Activated T-helper 17 cell treated with anti-CD3 and anti-CD28 coated beads, Interleukin-2, amount 50 U/mL, for 72 hours (primary cell): ENCODE data around the gene INPP5J. TPM values are rescaled to one million over a fixed set of nuclear protein-coding genes. Genes with fewer than 3 reads are reported as not detected.

ENCODE experiments used
- ATAC-seq: fragments of 150-1000 bp; cut with Tn5 transposase; replicated peaks from 2 replicates; pipeline ENCODE4 v1.10.0; 2021; ENCODE audit warnings: mild to moderate bottlenecking, moderate library complexity
- H3K27ac Mint-ChIP-seq: one replicate; pipeline ENCODE4 v1.8.0; 2022; ENCODE audit warnings: mixed read lengths
- H3K27me3 Mint-ChIP-seq: one replicate; pipeline ENCODE4 v1.8.0; 2022; ENCODE audit warnings: mixed read lengths
- H3K36me3 Mint-ChIP-seq: one replicate; pipeline ENCODE4 v1.8.0; 2022; ENCODE audit warnings: low read depth, mild to moderate bottlenecking, mixed read lengths
- H3K4me1 Mint-ChIP-seq: one replicate; pipeline ENCODE4 v1.8.0; 2022; ENCODE audit warnings: mixed read lengths
- H3K4me3 Mint-ChIP-seq: one replicate; pipeline ENCODE4 v1.8.0; 2022; ENCODE audit warnings: mild to moderate bottlenecking, mixed read lengths
- H3K9me3 Mint-ChIP-seq: one replicate; pipeline ENCODE4 v1.8.0; 2022; ENCODE audit warnings: mixed read lengths
- total RNA-seq, 2 donors: library from RNA; stranded (reverse); gene quantifications; one replicate each; pipeline ENCODE4 v1.2.3, GENCODE V29; 2022

Gene INPP5J
- total RNA-seq, 2 donors from 2014 or later = 0.09 to 0.34 TPM

- H3K9me3 Mint-ChIP-seq = no peaks in the 10 kb centered on the region
- H3K27me3 Mint-ChIP-seq = no peaks in the 10 kb centered on the region
- no peak overlapping the region for H3K4me3 Mint-ChIP-seq
- H3K27ac Mint-ChIP-seq = no peak overlapping the region
- no peaks in the 10 kb centered on the region for H3K36me3 Mint-ChIP-seq
- no peaks in the 10 kb centered on the region for H3K4me1 Mint-ChIP-seq
- no peak for ATAC-seq
These were observed 15.0 kb downstream of the INPP5J start for GRCh38 chr22:31137721-31138120.

GRCh38 chr22:31138126-31138525, 15.4 kb downstream of the INPP5J start:
- ATAC-seq = no peak
- Mint-ChIP-seq H3K4me1 (no peaks in the 10 kb centered on the region), H3K9me3 (no peaks in the 10 kb centered on the region), H3K27me3 (no peaks in the 10 kb centered on the region), H3K36me3 (no peaks in the 10 kb centered on the region), H3K4me3 (no peak overlapping the region), H3K27ac (no peak overlapping the region)

- Mint-ChIP-seq H3K4me3 (no peak overlapping the region), H3K4me1 (no peaks in the 10 kb centered on the region), H3K27me3 (no peaks in the 10 kb centered on the region), H3K27ac (no peak overlapping the region), H3K9me3 (no peaks in the 10 kb centered on the region), H3K36me3 (no peaks in the 10 kb centered on the region)
- no peak for ATAC-seq
These were observed 16.3 kb downstream of the INPP5J start for GRCh38 chr22:31139066-31139465.

GRCh38 chr22:31139866-31140716, 17.3 kb downstream of the INPP5J start, which contains the start of gene PLA2G3:
PLA2G3 (minus strand) TSS chr22:31140508; CDS start chr22:31140354, 154 bp downstream.
- no peak within 1 kb of the TSS for H3K4me3 Mint-ChIP-seq
- ATAC-seq = no peak
- H3K4me1 Mint-ChIP-seq = no peaks in the 10 kb centered on the region
- H3K9me3 Mint-ChIP-seq = no peaks in the 10 kb centered on the region
- no peaks in the 10 kb centered on the region for H3K27me3 Mint-ChIP-seq
- no peaks in the 10 kb centered on the region for H3K36me3 Mint-ChIP-seq
- peak within 1 kb of the TSS; percentile 26 for H3K27ac Mint-ChIP-seq

- Mint-ChIP-seq H3K36me3 (no peaks in the 10 kb centered on the region), H3K27me3 (no peaks in the 10 kb centered on the region), H3K9me3 (no peaks in the 10 kb centered on the region), H3K27ac (peak overlapping the region; percentile 26), H3K4me3 (no peak overlapping the region), H3K4me1 (no peaks in the 10 kb centered on the region)
- ATAC-seq = no peak
These were observed 18.0 kb downstream of the INPP5J start for GRCh38 chr22:31140746-31141145.

- no peak overlapping the region for H3K4me3 Mint-ChIP-seq
- no peaks in the 10 kb centered on the region for H3K36me3 Mint-ChIP-seq
- H3K27me3 Mint-ChIP-seq = no peaks in the 10 kb centered on the region
- no peaks in the 10 kb centered on the region for H3K4me1 Mint-ChIP-seq
- H3K9me3 Mint-ChIP-seq = no peaks in the 10 kb centered on the region
- peak overlapping the region; percentile 26 for H3K27ac Mint-ChIP-seq
- no peak for ATAC-seq
These were observed 18.8 kb downstream of the INPP5J start for GRCh38 chr22:31141551-31141950.

- Mint-ChIP-seq H3K27ac (no peak overlapping the region), H3K4me3 (no peak overlapping the region), H3K4me1 (no peaks in the 10 kb centered on the region), H3K36me3 (no peaks in the 10 kb centered on the region), H3K27me3 (no peaks in the 10 kb centered on the region), H3K9me3 (no peaks in the 10 kb centered on the region)
- no peak for ATAC-seq
These were observed 19.5 kb downstream of the INPP5J start for GRCh38 chr22:31142285-31142684.

- Mint-ChIP-seq H3K4me3 (no peak overlapping the region), H3K9me3 (no peaks in the 10 kb centered on the region), H3K27ac (peak overlapping the region; percentile 41), H3K27me3 (no peaks in the 10 kb centered on the region), H3K4me1 (no peaks in the 10 kb centered on the region), H3K36me3 (no peaks in the 10 kb centered on the region)
- no peak for ATAC-seq
These were observed 20.3 kb downstream of the INPP5J start for GRCh38 chr22:31143038-31143437.

GRCh38 chr22:31143537-31143936, 20.8 kb downstream of the INPP5J start:
- no peaks in the 10 kb centered on the region for H3K36me3 Mint-ChIP-seq
- no peak for ATAC-seq
- peak overlapping the region; percentile 41 for H3K27ac Mint-ChIP-seq
- H3K27me3 Mint-ChIP-seq = no peaks in the 10 kb centered on the region
- H3K4me3 Mint-ChIP-seq = no peak overlapping the region
- no peaks in the 10 kb centered on the region for H3K4me1 Mint-ChIP-seq
- no peaks in the 10 kb centered on the region for H3K9me3 Mint-ChIP-seq

- Mint-ChIP-seq H3K4me3 (no peak overlapping the region), H3K27ac (peak overlapping the region; percentile 41), H3K36me3 (no peaks in the 10 kb centered on the region), H3K9me3 (no peaks in the 10 kb centered on the region), H3K4me1 (no peaks in the 10 kb centered on the region), H3K27me3 (no peaks in the 10 kb centered on the region)
- ATAC-seq = peak; percentile 79
These were observed 21.5 kb downstream of the INPP5J start for GRCh38 chr22:31144223-31144622.

GRCh38 chr22:31148488-31148887, 25.7 kb downstream of the INPP5J start:
- Mint-ChIP-seq H3K4me1 (no peaks in the 10 kb centered on the region), H3K27me3 (peaks cover 3% of the 10 kb centered on the region), H3K9me3 (no peaks in the 10 kb centered on the region), H3K36me3 (no peaks in the 10 kb centered on the region), H3K4me3 (no peak overlapping the region), H3K27ac (no peak overlapping the region)
- ATAC-seq = no peak

GRCh38 chr22:31148953-31149627, 26.3 kb downstream of the INPP5J start:
- no peak overlapping the region for H3K27ac Mint-ChIP-seq
- peak; percentile 66 for ATAC-seq
- H3K4me1 Mint-ChIP-seq = no peaks in the 10 kb centered on the region
- no peaks in the 10 kb centered on the region for H3K9me3 Mint-ChIP-seq
- no peak overlapping the region for H3K4me3 Mint-ChIP-seq
- H3K27me3 Mint-ChIP-seq = peaks cover 3% of the 10 kb centered on the region
- H3K36me3 Mint-ChIP-seq = no peaks in the 10 kb centered on the region

GRCh38 chr22:31150615-31151014, 27.8 kb downstream of the INPP5J start:
- Mint-ChIP-seq H3K27me3 (peaks cover 3% of the 10 kb centered on the region), H3K4me1 (no peaks in the 10 kb centered on the region), H3K36me3 (no peaks in the 10 kb centered on the region), H3K4me3 (no peak overlapping the region), H3K9me3 (no peaks in the 10 kb centered on the region), H3K27ac (no peak overlapping the region)
- ATAC-seq = no peak

GRCh38 chr22:31151872-31152271, 29.1 kb downstream of the INPP5J start:
- peaks cover 3% of the 10 kb centered on the region for H3K27me3 Mint-ChIP-seq
- no peak overlapping the region for H3K4me3 Mint-ChIP-seq
- H3K36me3 Mint-ChIP-seq = no peaks in the 10 kb centered on the region
- H3K4me1 Mint-ChIP-seq = no peaks in the 10 kb centered on the region
- H3K27ac Mint-ChIP-seq = no peak overlapping the region
- no peak for ATAC-seq
- H3K9me3 Mint-ChIP-seq = no peaks in the 10 kb centered on the region

GRCh38 chr22:31153357-31153756, 30.6 kb downstream of the INPP5J start:
- no peaks in the 10 kb centered on the region for H3K4me1 Mint-ChIP-seq
- no peak overlapping the region for H3K4me3 Mint-ChIP-seq
- H3K27ac Mint-ChIP-seq = peak overlapping the region; percentile 59
- no peaks in the 10 kb centered on the region for H3K36me3 Mint-ChIP-seq
- no peak for ATAC-seq
- H3K27me3 Mint-ChIP-seq = peaks cover 3% of the 10 kb centered on the region
- no peaks in the 10 kb centered on the region for H3K9me3 Mint-ChIP-seq
